ES-I3 (cell line): ENCODE data around the gene RFTN1.

Experiments used
- H3K36me3 ChIP-seq: 2 replicates; pipeline ENCODE4 v1.6.1; 2013; ENCODE audit warnings: mild to moderate bottlenecking, low read length, control low read depth, moderate library complexity; ENCODE audit not compliant: insufficient read depth
- H3K4me1 ChIP-seq: 2 replicates; pipeline ENCODE4 v1.6.1; 2013; ENCODE audit warnings: mild to moderate bottlenecking, control low read depth, low read length; ENCODE audit not compliant: insufficient read depth
- H3K9ac ChIP-seq: 2 replicates; pipeline ENCODE4 v1.6.1; 2013; ENCODE audit warnings: low read depth, mild to moderate bottlenecking, low read length, moderate library complexity
- H3K9me3 ChIP-seq: 2 replicates; pipeline ENCODE4 v1.6.1; 2013; ENCODE audit warnings: mild to moderate bottlenecking, low read length, moderate library complexity; ENCODE audit not compliant: control insufficient read depth, insufficient read depth

RFTN1 gene

DNA sequence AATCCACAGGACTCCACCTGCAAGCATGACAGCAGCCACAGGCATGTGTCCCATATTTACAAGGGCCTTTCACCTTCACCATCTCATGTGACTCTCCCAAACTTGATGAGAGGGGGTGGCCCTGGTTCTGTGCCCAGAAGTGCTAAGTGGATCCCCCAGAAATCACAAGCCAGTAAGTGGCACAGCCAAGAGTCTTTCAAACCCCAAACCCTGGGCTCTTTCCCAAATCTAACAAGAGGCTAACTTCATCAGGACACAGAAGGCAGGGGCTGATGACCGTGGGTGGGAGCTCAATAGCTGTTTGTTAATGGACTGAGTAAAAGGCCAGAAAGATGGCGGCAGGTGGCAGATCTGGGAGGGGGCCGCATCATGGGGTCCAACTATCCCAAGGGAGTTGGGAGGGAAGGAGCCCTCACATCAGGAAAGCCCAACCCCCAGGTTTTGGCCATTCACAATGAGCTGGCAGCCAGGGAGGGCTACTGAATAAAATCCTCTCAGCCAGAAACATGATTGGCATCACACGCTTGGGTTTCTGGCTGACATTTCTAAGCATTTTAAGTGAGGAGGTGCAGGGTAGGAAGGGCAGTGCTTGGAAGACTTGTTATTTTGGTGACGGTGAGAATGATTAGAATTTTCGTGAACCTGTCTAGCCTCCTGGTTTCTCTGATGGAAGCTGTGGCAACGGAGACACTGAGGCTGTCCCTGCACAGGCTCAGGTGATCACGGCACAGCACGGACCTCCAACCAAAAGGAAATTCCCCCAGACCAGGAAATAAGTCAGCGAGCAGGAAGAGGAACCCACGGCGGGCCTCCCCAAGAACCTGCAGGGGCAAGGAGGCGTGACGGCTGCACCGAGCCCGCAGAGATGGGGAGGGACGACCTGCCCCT lies 139.2 kb downstream of the RFTN1 start:
- H3K36me3 ChIP-seq = no peaks in the 10 kb centered on the region
- H3K9ac ChIP-seq = no peak overlapping the region
- H3K4me1 ChIP-seq = peaks cover 17% of the 10 kb centered on the region
- H3K9me3 ChIP-seq = 0 out of 2 replicates have a peak, but pooled peaks cover 5% of the 10 kb centered on the region

DNA sequence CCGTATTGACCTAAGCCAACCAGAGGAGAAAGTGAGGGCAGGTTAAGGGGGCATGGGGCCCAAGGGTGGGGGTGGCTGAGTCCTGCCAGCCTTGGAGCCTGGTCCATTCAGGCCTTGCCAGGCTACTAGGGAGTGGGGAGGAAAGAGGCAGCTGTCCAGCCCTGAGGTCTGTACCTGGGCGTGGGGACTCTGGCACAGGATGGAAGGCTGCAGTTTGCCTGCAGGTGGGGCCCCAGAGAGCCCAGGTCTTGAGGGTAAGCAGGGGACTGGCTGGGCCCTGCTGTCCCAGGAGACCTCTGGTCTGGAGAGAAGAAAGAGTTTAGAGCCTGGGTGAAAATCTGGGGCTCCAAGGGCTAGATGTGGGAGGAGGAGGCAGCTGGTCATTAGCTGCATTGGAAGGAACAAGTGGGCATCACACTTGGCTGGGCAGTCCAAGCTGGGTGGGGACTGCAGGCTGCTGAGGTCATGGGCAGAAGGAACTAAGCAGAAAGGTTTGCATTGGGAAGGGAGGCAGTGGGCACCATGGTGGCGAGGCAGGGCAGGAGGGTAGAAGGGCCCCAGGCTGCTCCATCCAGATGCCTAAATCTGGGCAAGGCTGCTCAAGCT lies 140.1 kb downstream of the RFTN1 start:
- Histone ChIP-seq H3K9ac (no peak overlapping the region), H3K4me1 (peaks cover 23% of the 10 kb centered on the region), H3K36me3 (no peaks in the 10 kb centered on the region), H3K9me3 (0 out of 2 replicates have a peak, but pooled peaks cover 4% of the 10 kb centered on the region)

DNA sequence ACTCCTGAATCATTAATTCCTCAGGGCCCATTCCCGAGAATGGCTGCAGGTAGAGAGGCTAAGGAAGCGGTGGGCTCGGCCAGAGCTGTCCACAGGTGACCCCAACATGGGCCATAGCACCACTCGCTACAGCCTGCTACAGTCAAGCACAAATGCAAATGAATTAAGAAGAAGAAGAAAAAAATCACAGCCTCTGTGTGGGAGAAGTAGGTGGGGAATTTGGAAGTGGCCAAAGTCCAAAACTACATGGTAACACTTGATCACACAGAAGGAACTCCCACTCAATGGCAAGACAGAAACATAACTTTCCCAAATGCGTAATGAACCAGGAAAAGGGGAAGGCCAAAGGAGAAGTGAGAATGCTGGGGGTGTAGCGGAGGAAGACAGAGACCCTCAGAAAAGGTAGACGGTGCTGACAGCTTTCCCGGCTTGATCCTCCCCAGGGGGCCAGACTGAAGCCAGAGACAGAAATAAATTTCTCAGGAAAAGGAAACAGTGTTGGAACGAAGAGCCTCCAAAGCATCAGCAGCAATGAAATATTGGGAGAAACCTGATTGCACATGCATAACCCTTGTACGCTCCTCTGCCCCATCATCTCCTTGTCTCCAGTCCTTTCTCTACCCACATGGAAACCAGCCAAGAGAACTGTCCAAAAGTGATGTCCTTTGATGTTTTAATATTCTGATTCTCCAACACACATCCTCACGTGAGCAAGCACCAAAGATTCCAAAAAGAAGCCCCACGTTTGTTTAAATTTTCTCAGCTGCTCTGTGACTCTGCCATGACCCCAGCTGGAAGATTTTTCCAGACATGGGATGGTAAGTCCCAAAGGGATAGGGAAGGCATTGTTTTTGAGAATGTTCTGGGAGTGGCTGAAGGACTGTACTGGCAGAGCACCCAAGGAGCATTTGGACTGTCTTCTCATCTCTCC lies 140.9 kb downstream of the RFTN1 start:
- Histone ChIP-seq H3K36me3 (no peaks in the 10 kb centered on the region), H3K9ac (no peak overlapping the region), H3K4me1 (peaks cover 23% of the 10 kb centered on the region)

DNA sequence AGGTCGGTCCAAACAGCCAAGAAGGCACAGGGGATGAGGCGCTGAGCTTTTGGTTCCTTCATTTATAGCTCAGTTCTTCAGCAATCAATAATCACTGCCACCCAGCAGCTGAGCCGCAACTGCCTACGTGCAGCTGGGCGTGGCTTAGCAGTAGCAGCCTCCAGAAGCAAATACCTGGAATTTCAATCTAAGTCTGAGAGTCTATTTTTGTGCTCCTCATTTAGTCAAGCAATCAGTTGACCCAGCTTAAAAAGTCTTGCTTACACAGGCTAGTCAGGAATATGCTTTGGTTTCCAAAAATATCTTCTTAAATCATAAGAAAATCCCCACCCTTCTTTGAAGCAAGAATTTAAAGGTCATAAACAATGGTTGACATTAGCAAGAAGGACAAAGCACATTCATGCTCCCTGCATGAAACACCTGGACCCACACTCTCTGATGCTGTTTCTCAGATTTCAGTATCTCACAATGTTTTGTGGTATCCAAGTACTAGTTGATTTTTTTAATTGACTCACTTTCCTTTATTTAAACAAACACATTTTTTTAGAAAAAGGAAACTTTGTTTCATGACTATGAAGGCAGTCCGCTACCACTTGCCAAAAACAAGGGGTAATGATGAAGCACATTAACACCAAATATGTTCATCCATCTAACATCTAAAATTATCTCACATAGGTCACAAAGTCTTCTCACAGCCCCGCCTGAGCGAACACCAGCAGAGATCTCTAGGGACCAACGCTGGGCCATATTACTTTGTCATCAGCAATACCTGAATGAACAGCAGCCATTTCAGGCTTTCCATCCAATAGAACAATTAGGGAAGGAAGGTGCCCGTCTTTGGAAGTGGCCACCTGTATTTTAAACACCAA lies 142.4 kb downstream of the RFTN1 start:
- H3K9ac ChIP-seq = no peak overlapping the region
- H3K36me3 ChIP-seq = no peaks in the 10 kb centered on the region
- H3K4me1 ChIP-seq = peaks cover 23% of the 10 kb centered on the region
- no peaks in the 10 kb centered on the region for H3K9me3 ChIP-seq

More for the DNA sequence above, 140.9 kb downstream of the RFTN1 start:
- H3K9me3 ChIP-seq = no peaks in the 10 kb centered on the region

DNA sequence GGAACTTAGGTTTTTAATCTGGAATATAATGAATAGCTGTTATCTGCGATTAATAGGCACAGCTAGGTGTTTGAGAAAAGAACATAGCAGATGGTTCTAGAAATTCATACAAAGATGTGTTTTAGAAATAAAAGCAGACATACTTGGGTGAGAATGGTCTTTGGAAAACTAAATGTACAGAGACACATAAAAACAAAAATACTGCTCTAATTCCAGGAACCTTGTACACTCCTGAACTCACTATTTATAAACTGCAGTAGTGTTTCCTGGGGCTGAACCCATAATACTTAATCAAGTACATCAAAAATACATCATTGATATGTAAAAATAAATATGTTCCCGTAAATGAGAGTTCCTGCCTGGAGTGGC lies 143.0 kb downstream of the RFTN1 start:
- no peak overlapping the region for H3K9ac ChIP-seq
- H3K4me1 ChIP-seq = peaks cover 23% of the 10 kb centered on the region
- no peaks in the 10 kb centered on the region for H3K9me3 ChIP-seq
- no peaks in the 10 kb centered on the region for H3K36me3 ChIP-seq

DNA sequence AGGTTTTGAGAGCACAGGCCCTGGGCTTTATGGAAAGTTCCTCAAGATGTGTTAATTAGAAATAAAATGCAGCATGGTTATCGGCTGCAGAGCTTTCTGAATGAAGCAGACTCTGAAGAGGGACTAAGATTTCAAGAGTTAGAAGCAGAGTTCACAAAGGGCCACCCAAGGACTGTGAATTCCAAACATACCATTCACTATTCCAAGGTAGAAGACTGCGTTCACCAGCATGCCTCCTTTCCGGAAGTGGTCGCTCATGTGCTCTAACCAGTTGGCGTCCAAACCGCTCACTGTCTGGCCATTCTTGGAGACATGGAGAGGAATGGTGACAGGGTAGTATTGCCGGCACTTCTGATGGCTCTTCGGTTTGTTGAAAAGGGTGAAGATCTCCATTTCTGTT lies 143.6 kb downstream of the RFTN1 start:
- no peak overlapping the region for H3K9ac ChIP-seq
- H3K4me1 ChIP-seq = peaks cover 23% of the 10 kb centered on the region
- H3K9me3 ChIP-seq = no peaks in the 10 kb centered on the region
- no peaks in the 10 kb centered on the region for H3K36me3 ChIP-seq

DNA sequence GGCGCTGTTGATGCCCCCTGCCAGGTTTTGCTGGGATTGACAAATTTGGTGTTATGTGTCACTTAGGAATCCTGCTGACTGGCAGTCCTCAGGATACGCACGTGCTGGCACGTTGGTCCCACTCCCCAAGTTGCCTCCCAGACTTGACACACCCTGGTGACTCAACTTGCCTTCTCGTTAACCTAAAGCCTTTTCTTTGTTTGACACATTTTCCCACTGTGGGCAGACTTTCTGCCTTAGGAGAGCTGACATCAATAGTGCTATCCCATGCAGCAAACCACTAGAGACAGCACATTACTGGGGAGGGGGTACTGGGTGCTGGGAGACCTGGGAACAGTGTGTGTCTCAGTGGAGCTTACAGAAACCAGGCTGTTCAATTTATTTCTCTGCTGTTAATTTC lies 144.2 kb downstream of the RFTN1 start:
- Histone ChIP-seq H3K36me3 (no peaks in the 10 kb centered on the region), H3K9ac (no peak overlapping the region), H3K4me1 (peaks cover 23% of the 10 kb centered on the region), H3K9me3 (no peaks in the 10 kb centered on the region)

DNA sequence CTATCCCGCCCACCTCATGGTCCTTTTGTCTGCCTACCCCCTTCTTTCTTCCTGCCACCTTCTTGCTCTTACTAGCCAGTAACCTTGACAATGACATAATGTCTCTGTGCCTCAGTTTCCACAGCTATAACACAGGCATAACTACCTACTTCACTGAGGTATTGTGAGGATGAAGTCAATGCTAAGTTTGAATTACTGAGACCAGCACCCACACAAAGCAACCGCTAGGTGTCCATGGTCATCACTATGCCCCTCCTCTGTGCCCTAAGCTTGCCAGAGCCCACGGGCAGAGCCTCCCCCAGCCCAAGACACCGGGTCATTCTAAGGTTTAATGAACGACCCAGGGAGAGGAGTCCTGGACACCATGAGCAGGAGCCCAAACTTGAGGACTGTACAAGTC lies 146.9 kb downstream of the RFTN1 start:
- no peaks in the 10 kb centered on the region for H3K36me3 ChIP-seq
- no peak overlapping the region for H3K9ac ChIP-seq
- no peaks in the 10 kb centered on the region for H3K9me3 ChIP-seq
- peaks cover 23% of the 10 kb centered on the region for H3K4me1 ChIP-seq

DNA sequence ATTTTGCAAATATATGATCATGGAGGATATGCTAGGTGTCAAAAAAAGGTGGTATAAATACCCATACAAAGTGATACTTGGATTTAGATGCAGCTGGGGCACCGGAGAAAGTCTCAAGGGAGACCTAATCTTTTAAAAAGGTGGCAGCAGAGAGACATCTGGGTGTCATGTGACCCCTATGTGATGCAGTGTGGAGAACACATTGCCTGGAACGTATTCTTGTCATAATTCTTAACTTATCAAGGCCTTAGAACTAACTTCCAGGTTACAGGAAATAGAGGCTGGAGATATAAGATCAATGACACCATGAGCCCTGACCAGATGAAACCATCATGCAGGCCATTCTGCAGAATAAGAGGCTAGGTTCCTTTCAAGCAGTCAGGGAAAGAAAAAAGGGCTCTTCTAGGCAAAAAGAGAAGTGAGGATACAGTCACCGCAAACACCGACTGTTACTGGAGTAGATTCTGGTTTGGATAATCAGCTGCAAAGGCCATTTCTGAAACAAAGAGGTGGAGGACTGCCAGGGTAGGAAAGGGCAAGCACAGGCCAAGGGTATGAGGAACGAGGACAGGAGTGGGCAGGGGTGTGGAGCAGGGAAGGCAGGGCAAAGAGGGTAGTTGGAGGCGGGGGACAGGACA lies 147.9 kb downstream of the RFTN1 start:
- Histone ChIP-seq H3K9me3 (no peaks in the 10 kb centered on the region), H3K9ac (no peak overlapping the region), H3K36me3 (no peaks in the 10 kb centered on the region), H3K4me1 (peaks cover 19% of the 10 kb centered on the region)

DNA sequence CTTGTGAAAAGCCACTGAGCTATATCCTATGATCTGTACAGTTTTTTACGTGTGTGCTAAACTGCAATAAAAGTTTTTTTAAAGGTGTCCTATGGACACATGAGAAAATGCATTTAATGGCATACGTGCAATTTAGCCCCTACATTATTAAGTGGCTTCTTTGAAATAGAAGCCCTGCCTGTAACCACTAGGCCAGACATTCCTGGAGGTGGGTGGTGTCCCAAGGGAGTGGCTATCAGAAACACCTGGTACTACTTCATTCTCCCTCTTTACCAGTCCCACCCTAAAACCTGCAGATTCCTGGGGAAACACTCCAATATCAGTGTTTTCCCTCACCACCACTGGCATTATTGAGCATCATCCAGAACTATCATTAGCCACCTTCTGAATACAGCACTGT lies 148.5 kb downstream of the RFTN1 start:
- peaks cover 12% of the 10 kb centered on the region for H3K4me1 ChIP-seq
- no peak overlapping the region for H3K9ac ChIP-seq
- H3K9me3 ChIP-seq = no peaks in the 10 kb centered on the region
- H3K36me3 ChIP-seq = no peaks in the 10 kb centered on the region

DNA sequence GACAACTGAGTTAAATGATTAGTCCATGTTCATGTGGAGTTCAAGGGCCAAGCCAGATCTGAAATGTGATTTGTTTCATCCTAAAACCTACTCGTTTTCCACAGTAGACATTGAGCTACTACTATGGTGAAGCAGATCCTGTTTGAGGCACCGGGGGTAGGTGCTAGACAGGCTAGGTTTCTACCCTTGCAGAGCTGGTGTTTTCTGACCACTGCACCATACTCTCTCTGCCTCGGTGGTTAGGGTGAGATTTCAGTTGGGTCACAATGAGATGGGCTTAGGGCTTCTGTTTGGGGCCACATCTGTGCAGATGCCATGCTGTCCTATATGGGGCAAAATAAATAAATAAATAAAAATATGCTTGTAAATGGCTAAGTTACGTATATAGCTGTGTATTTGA lies 149.2 kb downstream of the RFTN1 start:
- Histone ChIP-seq H3K9ac (no peak overlapping the region), H3K9me3 (no peaks in the 10 kb centered on the region), H3K4me1 (peaks cover 6% of the 10 kb centered on the region), H3K36me3 (no peaks in the 10 kb centered on the region)

DNA sequence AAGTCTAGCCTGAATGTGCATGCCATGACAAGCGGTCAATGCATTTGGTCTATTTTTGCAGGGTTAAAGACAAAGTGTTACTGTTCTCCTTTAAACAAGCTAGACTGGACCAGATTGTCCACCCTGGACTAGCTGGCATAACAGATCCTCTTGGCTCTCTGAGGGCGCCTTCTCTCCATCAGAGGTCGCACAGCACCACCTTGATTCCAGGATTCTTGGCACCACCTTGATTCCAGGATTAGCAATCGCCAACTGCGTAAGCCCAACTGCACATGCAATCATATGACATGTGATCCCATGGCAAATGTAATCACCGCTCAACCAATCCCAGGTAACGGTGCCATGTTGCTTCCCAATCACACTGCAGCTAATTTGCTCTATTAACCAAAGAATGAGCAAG lies 149.9 kb downstream of the RFTN1 start:
- H3K9ac ChIP-seq = no peak overlapping the region
- no peaks in the 10 kb centered on the region for H3K9me3 ChIP-seq
- no peaks in the 10 kb centered on the region for H3K36me3 ChIP-seq
- H3K4me1 ChIP-seq = no peaks in the 10 kb centered on the region

DNA sequence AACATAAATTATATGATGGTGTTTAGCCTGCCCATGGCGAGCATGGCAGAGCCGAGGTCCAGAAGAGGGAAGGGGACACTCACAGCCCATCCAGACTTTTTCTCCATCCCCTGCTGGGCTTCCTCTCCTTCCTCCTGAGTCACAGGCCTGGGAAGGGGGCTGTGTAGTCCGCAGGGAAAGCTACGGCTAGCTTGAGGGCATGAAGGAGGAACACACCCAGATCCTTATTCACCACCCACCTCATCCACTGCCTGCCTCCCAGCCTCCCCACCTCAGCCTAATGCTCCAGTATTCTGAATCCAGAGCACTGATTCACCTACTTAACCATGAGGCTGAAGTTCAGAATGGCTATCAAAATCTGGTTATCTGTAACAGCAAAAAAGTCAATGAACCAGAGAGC lies 150.7 kb downstream of the RFTN1 start:
- Histone ChIP-seq H3K4me1 (no peaks in the 10 kb centered on the region), H3K36me3 (no peaks in the 10 kb centered on the region), H3K9me3 (no peaks in the 10 kb centered on the region), H3K9ac (no peak overlapping the region)
